NCI-H2227 treated with DMSO at 0.1 percent for 48 hours (cell line): ENCODE results near the gene RPS27L.
"Not testable (repeated sequence)": the region's sequence is repeated elsewhere in the genome, so short reads cannot be mapped to it uniquely, and the experiment has no call there.

Source experiments
- DNase-seq: peaks from one replicate; lab custom pipeline; 2025; lab: John Stamatoyannopoulos, UW

Gene RPS27L

GRCh38 chr15:63098901-63099300 is 58.4 kb downstream of the RPS27L start:
- DNase-seq: not testable (repeated sequence)
